ENCODE data around the gene TRRAP.

GRCh38 chr7:99041526-99041925 is 163.2 kb downstream of the TRRAP start:
- TF ChIP-seq CTCF (conservative IDR thresholded peaks at IDR 0.05; ENCODE audit: low read depth, low read length) (no peak), FOS (IDR thresholded peaks at IDR 0.05; ENCODE audit: low read depth, low read length) (no peak)
- TF ChIP-seq, protein P1, sequence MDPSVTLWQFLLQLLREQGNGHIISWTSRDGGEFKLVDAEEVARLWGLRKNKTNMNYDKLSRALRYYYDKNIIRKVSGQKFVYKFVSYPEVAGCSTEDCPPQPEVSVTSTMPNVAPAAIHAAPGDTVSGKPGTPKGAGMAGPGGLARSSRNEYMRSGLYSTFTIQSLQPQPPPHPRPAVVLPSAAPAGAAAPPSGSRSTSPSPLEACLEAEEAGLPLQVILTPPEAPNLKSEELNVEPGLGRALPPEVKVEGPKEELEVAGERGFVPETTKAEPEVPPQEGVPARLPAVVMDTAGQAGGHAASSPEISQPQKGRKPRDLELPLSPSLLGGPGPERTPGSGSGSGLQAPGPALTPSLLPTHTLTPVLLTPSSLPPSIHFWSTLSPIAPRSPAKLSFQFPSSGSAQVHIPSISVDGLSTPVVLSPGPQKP (IDR thresholded peaks at IDR 0.05; ENCODE audit: borderline replicate concordance, low read depth, low read length) = no peak
